ENCODE results near the gene RSPRY1. TPM values are rescaled to one million over a fixed set of nuclear protein-coding genes. Genes with fewer than 3 reads are reported as not detected.

Gene RSPRY1
- total and polyA plus RNA-seq, 9 donors: 18.9 to 33.6 (median 24.2) TPM

DNA sequence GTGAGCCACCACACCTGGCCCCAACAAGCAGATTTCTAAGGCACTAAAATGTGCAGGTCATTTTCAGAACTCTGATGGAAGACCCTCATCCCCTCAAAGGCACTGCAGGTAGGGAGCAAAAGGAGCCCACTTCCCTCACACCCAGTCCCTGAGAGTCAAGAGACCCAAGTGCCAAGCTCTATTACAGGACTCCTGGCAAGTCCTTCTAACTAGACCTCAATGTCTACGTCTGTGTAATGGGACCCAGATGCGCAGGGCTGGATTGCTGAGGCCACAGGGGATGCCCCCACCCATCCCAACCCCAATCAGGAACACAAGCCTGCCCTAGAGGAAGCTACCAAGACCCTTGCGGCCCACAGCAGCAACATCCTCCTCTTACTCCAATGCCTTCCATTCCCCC lies 95.7 kb downstream of the RSPRY1 start:
- DNase-seq: no peak
- 51% methylated on average over 2 of the region's 3 CpGs for WGBS (ENCODE audit: insufficient coverage)

DNA sequence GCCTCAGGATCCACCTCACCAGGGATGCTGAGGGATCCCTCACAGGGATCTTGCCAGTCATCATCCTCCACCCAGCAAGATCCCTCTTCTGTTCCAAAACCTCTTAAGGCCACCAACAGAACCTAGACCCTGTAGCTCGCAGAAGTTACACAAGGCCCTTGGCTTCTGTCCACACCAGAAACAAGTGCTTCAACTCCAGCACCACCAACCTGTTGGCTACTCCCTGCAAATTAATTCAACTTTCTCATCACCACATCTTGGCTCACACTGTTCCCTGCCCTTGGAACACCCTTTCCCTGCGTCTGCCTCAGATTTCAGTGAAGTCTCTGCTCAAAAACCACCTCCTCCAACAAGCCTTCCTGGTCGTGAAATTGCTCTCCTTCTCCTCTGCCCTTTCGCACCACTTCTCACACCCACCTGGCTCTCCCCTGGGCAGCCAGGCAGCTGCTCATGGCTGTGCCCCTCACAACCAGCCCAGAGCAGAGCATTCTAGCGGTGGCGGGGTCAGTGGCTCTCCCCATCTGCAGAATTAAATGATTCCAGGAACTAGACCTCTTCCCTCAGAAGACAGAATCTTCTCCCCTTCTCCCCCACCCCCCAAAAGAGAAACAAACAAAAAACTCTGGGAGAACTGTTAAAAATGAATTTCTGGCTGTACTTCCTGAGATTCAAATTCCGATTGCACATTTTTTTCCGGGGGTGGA lies 96.5 kb downstream of the RSPRY1 start:
- WGBS (ENCODE audit: insufficient coverage): 74% methylated on average over 4 of the region's 8 CpGs
- no peak for DNase-seq
- Histone ChIP-seq H3K4me1 (ENCODE audit: control insufficient read depth, insufficient read depth, low read length) (peaks cover 16% of the 10 kb centered on the region), H3K9me3 (replicated peaks; ENCODE audit: control insufficient read depth, low read depth, low read length) (no peaks in the 10 kb centered on the region), H3K27ac (ENCODE audit: low read length) (no peak overlapping the region), H3K36me3 (ENCODE audit: control insufficient read depth, insufficient read depth, low read length) (no peaks in the 10 kb centered on the region), H3K4me3 (ENCODE audit: low read length) (no peak overlapping the region), H3K27me3 (ENCODE audit: control insufficient read depth, insufficient read depth, low read length) (peaks cover 62% of the 10 kb centered on the region)

More for the DNA sequence above, 95.7 kb downstream of the RSPRY1 start:
- H3K36me3 ChIP-seq (ENCODE audit: control insufficient read depth, insufficient read depth, low read length): no peaks in the 10 kb centered on the region
- no peaks in the 10 kb centered on the region for H3K9me3 ChIP-seq (replicated peaks; ENCODE audit: control insufficient read depth, low read depth, low read length)
- H3K27me3 ChIP-seq (ENCODE audit: control insufficient read depth, insufficient read depth, low read length): peaks cover 62% of the 10 kb centered on the region
- H3K4me3 ChIP-seq (ENCODE audit: low read length): no peak overlapping the region
- H3K27ac ChIP-seq (ENCODE audit: low read length): no peak overlapping the region
- peaks cover 16% of the 10 kb centered on the region for H3K4me1 ChIP-seq (ENCODE audit: control insufficient read depth, insufficient read depth, low read length)

DNA sequence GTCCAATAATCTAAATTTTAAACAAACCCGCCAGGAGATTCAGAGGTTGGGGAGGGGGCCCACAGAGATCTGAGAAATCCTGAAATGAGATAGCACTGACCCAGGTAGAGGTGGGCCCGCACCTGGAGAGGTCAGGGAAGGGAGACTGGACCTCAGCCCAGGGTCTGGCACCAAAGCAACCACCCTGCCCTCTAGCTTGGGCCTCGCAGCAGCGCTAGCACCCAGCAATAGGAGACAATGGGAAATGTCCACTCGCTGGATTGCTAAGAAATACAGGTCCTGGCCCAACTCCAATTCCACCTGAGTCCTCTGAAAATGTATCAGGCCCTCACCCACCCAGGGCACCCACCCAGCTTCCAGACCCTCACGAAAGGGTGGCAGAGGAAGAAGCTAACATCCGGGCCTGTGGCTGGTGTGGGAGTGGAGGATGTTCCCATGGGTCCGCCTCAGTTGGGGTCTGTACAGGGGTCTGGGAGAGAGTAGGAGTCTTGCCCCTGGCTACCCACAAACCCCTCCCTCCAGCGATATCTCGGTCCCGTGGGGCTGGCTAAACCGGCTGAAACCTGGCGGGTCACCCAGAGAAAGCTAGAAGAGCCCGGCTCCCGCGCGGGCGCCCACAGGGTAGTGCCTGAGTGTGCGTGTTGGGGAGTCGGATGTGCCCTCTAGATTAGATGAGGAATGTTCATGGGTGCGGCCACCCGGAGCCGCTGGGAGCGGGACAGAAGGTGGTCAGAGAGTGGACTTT lies 97.3 kb downstream of the RSPRY1 start:
- no peak for DNase-seq
- H3K4me1 ChIP-seq (ENCODE audit: control insufficient read depth, insufficient read depth, low read length): peaks cover 16% of the 10 kb centered on the region
- no peak overlapping the region for H3K4me3 ChIP-seq (ENCODE audit: low read length)
- peaks cover 62% of the 10 kb centered on the region for H3K27me3 ChIP-seq (ENCODE audit: control insufficient read depth, insufficient read depth, low read length)
- WGBS (ENCODE audit: insufficient coverage): 51% methylated on average over 13 of the region's 24 CpGs
- no peaks in the 10 kb centered on the region for H3K9me3 ChIP-seq (replicated peaks; ENCODE audit: control insufficient read depth, low read depth, low read length)
- no peak overlapping the region for H3K27ac ChIP-seq (ENCODE audit: low read length)
- H3K36me3 ChIP-seq (ENCODE audit: control insufficient read depth, insufficient read depth, low read length): no peaks in the 10 kb centered on the region

DNA sequence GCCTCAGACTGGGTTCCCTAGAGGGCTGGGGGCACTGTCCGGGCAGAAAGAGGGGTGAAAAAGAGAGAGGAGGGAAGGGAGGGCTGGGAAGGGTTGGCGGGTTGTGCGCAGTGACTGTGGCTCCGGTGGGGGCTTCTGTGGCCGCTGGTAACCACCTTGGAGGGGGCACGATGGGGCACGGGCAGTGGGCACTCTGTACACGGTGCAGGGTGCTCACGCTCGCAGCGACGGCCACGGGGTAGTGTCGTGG lies 97.8 kb downstream of the RSPRY1 start:
- 6% methylated on average over 14 of the region's 14 CpGs for WGBS (ENCODE audit: insufficient coverage)
- Histone ChIP-seq H3K4me1 (ENCODE audit: control insufficient read depth, insufficient read depth, low read length) (peaks cover 16% of the 10 kb centered on the region), H3K9me3 (replicated peaks; ENCODE audit: control insufficient read depth, low read depth, low read length) (no peaks in the 10 kb centered on the region), H3K4me3 (ENCODE audit: low read length) (no peak overlapping the region), H3K27me3 (ENCODE audit: control insufficient read depth, insufficient read depth, low read length) (peaks cover 58% of the 10 kb centered on the region), H3K36me3 (ENCODE audit: control insufficient read depth, insufficient read depth, low read length) (no peaks in the 10 kb centered on the region), H3K27ac (ENCODE audit: low read length) (no peak overlapping the region)
- no peak for DNase-seq

DNA sequence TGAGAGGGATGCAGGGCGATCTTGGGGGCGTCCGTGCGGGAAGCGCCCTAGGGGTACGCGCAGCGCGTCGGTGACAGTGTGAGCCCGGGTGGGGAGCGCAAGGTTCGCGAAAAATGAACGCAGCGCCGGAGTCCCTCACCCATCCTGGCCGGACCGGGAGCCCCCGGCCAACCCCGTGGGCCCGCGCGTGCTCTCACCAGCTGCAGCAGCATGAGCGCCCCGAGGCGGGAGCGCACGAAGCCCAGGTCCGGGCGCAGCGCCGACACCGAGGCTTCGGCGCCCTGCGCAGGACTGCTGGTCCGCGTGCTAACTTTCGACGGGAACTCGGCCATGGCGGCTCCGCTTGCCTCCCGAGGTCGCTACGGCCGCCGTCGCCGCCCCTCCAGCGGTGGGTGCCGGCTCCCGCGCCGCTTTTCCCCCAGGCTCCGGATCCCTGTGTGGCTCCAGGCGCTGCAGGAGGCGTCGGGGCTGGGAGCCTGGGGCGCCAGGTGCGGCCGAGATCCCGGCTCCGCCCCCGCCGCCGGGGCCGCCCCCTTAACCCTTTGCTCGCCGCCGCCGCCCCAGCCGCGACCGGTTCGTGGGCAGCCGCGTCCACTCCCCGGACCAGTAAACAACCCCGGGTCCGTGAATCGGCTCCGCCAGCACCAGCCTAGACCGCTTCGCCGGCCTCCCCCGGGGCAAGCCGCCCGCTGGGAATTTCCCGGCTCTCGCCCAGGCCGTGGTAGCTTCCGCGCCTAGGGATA lies 98.3 kb downstream of the RSPRY1 start, which contains the start of gene PLLP:
PLLP (minus strand) TSS at position 464 of the 743 bp plus-strand sequence; CDS start at position 332, 132 bp downstream.
- H3K4me3 ChIP-seq (ENCODE audit: low read length): peak within 1 kb of the TSS; percentile 47
- no peak within 1 kb of the TSS for H3K27ac ChIP-seq (ENCODE audit: low read length)
- H3K4me1 ChIP-seq (ENCODE audit: control insufficient read depth, insufficient read depth, low read length): peaks cover 16% of the 10 kb centered on the region
- WGBS (ENCODE audit: insufficient coverage): under 1% methylated on average over 95 of the region's 95 CpGs
- H3K27me3 ChIP-seq (ENCODE audit: control insufficient read depth, insufficient read depth, low read length): peaks cover 58% of the 10 kb centered on the region
- no peaks in the 10 kb centered on the region for H3K9me3 ChIP-seq (replicated peaks; ENCODE audit: control insufficient read depth, low read depth, low read length)
- no peaks in the 10 kb centered on the region for H3K36me3 ChIP-seq (ENCODE audit: control insufficient read depth, insufficient read depth, low read length)
- DNase-seq: peak; percentile 55

DNA sequence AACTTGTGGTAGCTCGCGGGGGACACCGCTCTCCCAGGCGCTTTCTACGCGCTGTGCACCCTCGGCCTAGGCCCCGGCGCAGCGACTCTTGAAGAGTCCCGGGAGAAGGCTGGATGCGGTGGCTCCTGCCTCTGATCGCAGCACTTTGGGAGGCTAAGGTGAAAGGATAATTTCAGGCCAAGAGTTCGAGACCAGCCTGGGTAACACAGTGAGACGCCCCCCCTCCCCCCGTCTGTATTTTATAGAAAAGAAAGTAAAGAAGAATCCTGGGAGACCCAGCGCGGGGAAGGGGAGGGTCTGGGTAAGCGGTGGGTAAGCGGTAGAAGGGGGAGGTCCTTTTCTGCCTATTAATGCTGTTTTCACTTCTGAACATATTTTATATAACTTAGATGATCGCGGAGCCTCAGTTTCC lies 98.8 kb downstream of the RSPRY1 start:
- H3K27me3 ChIP-seq (ENCODE audit: control insufficient read depth, insufficient read depth, low read length): peaks cover 55% of the 10 kb centered on the region
- peak overlapping the region; percentile 47 for H3K4me3 ChIP-seq (ENCODE audit: low read length)
- no peaks in the 10 kb centered on the region for H3K36me3 ChIP-seq (ENCODE audit: control insufficient read depth, insufficient read depth, low read length)
- no peak for DNase-seq
- no peak overlapping the region for H3K27ac ChIP-seq (ENCODE audit: low read length)
- 2% methylated on average over 11 of the region's 22 CpGs for WGBS (ENCODE audit: insufficient coverage)
- no peaks in the 10 kb centered on the region for H3K9me3 ChIP-seq (replicated peaks; ENCODE audit: control insufficient read depth, low read depth, low read length)
- peaks cover 16% of the 10 kb centered on the region for H3K4me1 ChIP-seq (ENCODE audit: control insufficient read depth, insufficient read depth, low read length)

DNA sequence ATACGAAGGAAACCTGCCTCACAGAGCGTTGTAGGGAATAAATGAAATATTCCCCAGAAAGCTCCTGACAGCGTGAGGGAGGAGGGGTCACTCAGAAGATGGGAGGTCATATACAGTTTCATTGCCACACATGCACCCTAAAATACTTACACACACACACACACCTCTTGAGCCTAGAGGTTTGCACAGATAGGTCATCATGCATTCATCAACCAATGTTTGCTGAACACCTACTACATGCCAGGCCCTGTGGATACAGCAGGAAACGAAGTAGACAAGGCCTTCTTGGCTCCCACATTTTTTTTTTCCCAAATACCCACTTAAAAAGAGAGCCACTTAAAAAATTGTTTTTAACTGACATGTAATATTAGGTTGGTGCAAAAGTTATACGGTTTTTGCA lies 99.2 kb downstream of the RSPRY1 start:
- no peaks in the 10 kb centered on the region for H3K9me3 ChIP-seq (replicated peaks; ENCODE audit: control insufficient read depth, low read depth, low read length)
- no peak overlapping the region for H3K27ac ChIP-seq (ENCODE audit: low read length)
- H3K4me3 ChIP-seq (ENCODE audit: low read length): no peak overlapping the region
- no peaks in the 10 kb centered on the region for H3K36me3 ChIP-seq (ENCODE audit: control insufficient read depth, insufficient read depth, low read length)
- H3K27me3 ChIP-seq (ENCODE audit: control insufficient read depth, insufficient read depth, low read length): peaks cover 54% of the 10 kb centered on the region
- DNase-seq: no peak
- peaks cover 16% of the 10 kb centered on the region for H3K4me1 ChIP-seq (ENCODE audit: control insufficient read depth, insufficient read depth, low read length)
- no CpG with 5 or more reads among the region's 5 CpGs for WGBS (ENCODE audit: insufficient coverage)

DNA sequence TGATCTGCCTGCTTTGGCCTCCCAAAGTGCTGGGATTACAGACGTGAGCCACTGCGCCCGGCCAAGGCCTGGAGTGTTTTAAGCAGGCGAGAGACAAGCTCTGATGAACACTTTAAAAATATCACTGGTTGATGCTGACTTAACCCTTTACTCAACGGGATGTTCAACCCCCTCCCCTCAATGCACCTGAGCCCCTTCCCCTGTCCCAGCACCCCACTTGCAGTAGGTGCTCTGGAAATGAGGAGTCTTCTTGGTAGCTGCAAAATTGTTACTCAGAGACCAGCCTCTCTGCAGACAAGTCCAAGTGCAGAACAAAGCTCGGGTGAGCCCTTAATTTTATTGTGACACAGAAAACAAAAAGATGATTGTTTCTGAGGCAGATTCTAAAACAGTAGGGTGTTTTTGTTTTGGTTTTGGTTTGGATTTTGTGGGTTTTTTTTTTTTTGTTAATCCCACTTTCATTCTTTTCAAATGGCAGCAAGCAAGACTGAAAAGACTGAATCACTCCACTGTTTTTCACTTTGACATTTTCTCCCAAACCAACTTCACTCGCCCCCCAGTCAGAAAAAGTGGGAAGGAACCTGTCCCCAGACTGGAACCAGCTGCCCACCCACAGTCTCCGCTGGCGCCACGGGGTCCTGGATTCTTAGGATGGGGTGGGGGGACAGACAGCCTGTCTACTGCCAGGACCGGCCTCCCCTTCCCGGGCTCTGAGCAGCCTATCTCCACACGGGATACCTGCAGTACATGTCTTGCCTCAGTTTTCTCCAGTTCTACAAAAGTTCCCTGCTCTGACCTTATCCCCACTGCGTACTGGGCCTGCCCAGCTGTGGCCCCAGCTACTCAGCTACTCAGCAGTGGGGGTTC lies 103.5 kb downstream of the RSPRY1 start:
- Histone ChIP-seq H3K36me3 (ENCODE audit: control insufficient read depth, insufficient read depth, low read length) (no peaks in the 10 kb centered on the region), H3K27ac (ENCODE audit: low read length) (no peak overlapping the region), H3K27me3 (ENCODE audit: control insufficient read depth, insufficient read depth, low read length) (peaks cover 18% of the 10 kb centered on the region), H3K4me1 (ENCODE audit: control insufficient read depth, insufficient read depth, low read length) (peaks cover 5% of the 10 kb centered on the region), H3K9me3 (replicated peaks; ENCODE audit: control insufficient read depth, low read depth, low read length) (no peaks in the 10 kb centered on the region), H3K4me3 (ENCODE audit: low read length) (no peak overlapping the region)
- WGBS (ENCODE audit: insufficient coverage): 65% methylated on average over 8 of the region's 14 CpGs
- DNase-seq: no peak
